Brain microvascular endothelial cell (primary cell): ENCODE data around the gene CEP112.
A peak's percentile ranks its signal among the peaks of the same experiment; 100 is the strongest.

Source experiments
- DNase-seq: peaks from one replicate; pipeline ENCODE4 v3.0.0-alpha.2; 2020
- H3K27ac ChIP-seq: fragments of 250-450 bp; sonication (Bioruptor Pico); 2 replicates; pipeline ENCODE4 v1.5.1; 2020; ENCODE audit warnings: mild to moderate bottlenecking, moderate library complexity
- H3K27me3 ChIP-seq: fragments of 250-450 bp; sonication (Bioruptor Pico); replicated peaks from 2 replicates; pipeline ENCODE4 v1.5.1; 2020; ENCODE audit warnings: mild to moderate bottlenecking
- H3K36me3 ChIP-seq: fragments of 250-450 bp; sonication (Bioruptor Pico); replicated peaks from 2 replicates; pipeline ENCODE4 v1.5.1; 2020; ENCODE audit warnings: mild to moderate bottlenecking
- H3K4me3 ChIP-seq: 2 replicates; pipeline ENCODE4 v1.5.1; 2011; ENCODE audit warnings: low read depth, mild to moderate bottlenecking, control low read depth, low read length, moderate library complexity
- in situ Hi-C: cut with HindIII; loops from 2 replicates; pipeline ENCODE4 v1.10.0; 2017; ENCODE audit warnings: low sequenced_read_pairs, low pct_ligation_motif_present
- TF ChIP-seq, protein P1 (sequence below): IDR thresholded peaks from 2 replicates; pipeline ENCODE4 v1.5.1; 2011; ENCODE audit warnings: low read depth, mild to moderate bottlenecking, moderate library complexity, low read length, control low read depth, inconsistent platforms; ENCODE audit errors: missing control alignments

The CEP112 gene

GRCh38 chr17:66115246-66115645 lies 76.7 kb downstream of the CEP112 start:
- H3K4me3 ChIP-seq: no peak overlapping the region
- TF ChIP-seq, protein P1, sequence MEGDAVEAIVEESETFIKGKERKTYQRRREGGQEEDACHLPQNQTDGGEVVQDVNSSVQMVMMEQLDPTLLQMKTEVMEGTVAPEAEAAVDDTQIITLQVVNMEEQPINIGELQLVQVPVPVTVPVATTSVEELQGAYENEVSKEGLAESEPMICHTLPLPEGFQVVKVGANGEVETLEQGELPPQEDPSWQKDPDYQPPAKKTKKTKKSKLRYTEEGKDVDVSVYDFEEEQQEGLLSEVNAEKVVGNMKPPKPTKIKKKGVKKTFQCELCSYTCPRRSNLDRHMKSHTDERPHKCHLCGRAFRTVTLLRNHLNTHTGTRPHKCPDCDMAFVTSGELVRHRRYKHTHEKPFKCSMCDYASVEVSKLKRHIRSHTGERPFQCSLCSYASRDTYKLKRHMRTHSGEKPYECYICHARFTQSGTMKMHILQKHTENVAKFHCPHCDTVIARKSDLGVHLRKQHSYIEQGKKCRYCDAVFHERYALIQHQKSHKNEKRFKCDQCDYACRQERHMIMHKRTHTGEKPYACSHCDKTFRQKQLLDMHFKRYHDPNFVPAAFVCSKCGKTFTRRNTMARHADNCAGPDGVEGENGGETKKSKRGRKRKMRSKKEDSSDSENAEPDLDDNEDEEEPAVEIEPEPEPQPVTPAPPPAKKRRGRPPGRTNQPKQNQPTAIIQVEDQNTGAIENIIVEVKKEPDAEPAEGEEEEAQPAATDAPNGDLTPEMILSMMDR: no peak

GRCh38 chr17:66114609-66115008 lies 77.3 kb downstream of the CEP112 start:
- no peak for DNase-seq
- TF ChIP-seq, protein P1: no peak
- in situ Hi-C loops: no loop called here

More at GRCh38 chr17:66115246-66115645, 76.7 kb downstream of the CEP112 start:
- Histone ChIP-seq H3K36me3 (no peaks in the 10 kb centered on the region), H3K27ac (no peak overlapping the region), H3K27me3 (no peaks in the 10 kb centered on the region)
- DNase-seq: peak; percentile 18
- in situ Hi-C loops: no loop called here

GRCh38 chr17:66107731-66108130 lies 84.2 kb downstream of the CEP112 start:
- Histone ChIP-seq H3K4me3 (no peak overlapping the region), H3K27ac (no peak overlapping the region), H3K27me3 (no peaks in the 10 kb centered on the region), H3K36me3 (no peaks in the 10 kb centered on the region)
- TF ChIP-seq, protein P1: no peak
- no peak for DNase-seq
- in situ Hi-C loops: no loop called here

More at GRCh38 chr17:66114609-66115008, 77.3 kb downstream of the CEP112 start:
- no peaks in the 10 kb centered on the region for H3K36me3 ChIP-seq
- H3K27me3 ChIP-seq: no peaks in the 10 kb centered on the region
- no peak overlapping the region for H3K4me3 ChIP-seq
- no peak overlapping the region for H3K27ac ChIP-seq

- no peak overlapping the region for H3K4me3 ChIP-seq
- TF ChIP-seq, protein P1: no peak
- no peaks in the 10 kb centered on the region for H3K27me3 ChIP-seq
- H3K36me3 ChIP-seq: no peaks in the 10 kb centered on the region
- DNase-seq: peak; percentile 25
- no peak overlapping the region for H3K27ac ChIP-seq
- in situ Hi-C loops: no loop called here
These were observed 93.9 kb downstream of the CEP112 start for GRCh38 chr17:66098040-66098439.

GRCh38 chr17:66094727-66095126 lies 97.2 kb downstream of the CEP112 start:
- Histone ChIP-seq H3K27ac (no peak overlapping the region), H3K27me3 (no peaks in the 10 kb centered on the region), H3K36me3 (no peaks in the 10 kb centered on the region), H3K4me3 (no peak overlapping the region)
- TF ChIP-seq, protein P1: no peak
- in situ Hi-C loops: no loop called here
- no peak for DNase-seq

DNA sequence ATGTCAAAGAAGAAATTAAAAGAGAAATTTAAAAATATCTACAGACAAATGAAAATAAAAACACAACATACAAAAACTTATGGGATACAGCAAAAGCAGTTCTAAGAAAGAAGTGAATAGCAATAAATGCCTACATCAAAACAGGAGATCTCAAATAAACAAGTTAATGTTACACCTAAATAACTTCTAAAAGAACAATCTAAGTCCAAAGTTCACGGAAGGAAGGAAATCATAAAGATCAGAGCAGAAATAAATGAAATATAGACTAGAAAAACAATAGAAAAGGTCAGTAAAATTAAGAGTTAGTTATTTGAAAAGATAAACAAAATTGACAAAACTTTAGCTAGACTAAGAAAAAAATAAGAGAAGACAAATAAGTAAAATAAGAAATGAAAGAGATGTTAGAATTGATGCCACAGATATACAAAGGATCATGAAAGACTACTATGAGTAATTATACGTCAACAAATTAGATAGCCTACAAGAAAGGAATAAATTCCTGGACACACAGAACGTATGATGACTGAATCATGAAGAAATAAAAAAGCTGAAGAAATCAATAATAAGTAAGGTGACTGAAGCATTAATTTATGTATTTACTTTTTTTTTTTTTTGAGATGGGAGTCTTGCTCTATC lies 100.4 kb downstream of the CEP112 start:
- TF ChIP-seq, protein P1: no peak
- no peak for DNase-seq
- Histone ChIP-seq H3K4me3 (no peak overlapping the region), H3K27ac (no peak overlapping the region), H3K36me3 (no peaks in the 10 kb centered on the region), H3K27me3 (no peaks in the 10 kb centered on the region)
- in situ Hi-C loops: no loop called here
